ENCODE measurements around the gene RAP2A.

Gene RAP2A

DNA sequence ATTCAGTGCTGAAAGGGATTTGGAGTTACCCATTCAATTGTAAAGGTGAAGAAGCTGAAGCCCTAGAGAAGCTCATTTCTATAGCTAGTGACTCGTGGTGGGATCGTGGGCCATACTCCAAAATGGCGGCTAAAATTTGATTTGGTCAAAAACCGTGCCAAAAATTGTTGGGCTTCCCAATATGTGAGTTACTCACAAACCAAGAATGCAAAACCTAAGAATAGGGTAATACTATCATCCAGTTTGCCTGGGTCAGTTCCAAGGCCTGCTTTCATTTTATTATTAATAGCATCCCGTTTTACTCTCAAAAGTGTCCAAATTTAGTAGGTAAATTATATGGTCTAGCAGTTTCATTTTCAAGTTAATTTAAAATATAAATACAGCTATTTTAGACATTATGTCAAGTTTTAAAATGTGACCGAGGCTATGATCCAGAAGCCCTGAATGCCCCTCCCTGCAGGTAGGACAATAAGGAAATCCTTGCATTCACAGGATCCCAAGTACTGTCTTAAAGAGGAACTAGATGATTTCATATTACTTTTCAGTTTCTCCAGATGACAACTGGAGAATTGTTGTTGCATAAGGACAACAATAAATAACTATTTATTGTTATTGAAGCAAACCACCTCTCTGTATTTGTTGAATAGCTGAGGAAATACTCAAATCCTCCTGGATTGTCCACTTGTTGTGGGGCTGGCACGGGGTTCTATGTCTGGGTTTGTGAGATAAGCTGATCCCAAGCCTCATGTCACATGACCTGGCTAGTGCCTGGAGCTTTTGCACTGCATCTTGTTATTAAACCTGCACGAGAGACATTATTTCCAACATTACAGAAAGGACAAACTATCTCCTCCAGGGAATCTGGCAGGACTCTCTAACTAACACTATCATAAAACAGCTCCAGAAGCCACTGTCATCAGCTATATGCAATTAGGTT lies 11.6 kb upstream of the RAP2A start:
- no peak for DNase-seq (ENCODE audit: low read depth in 2 of 2, low spot score in 1 of 2)

DNA sequence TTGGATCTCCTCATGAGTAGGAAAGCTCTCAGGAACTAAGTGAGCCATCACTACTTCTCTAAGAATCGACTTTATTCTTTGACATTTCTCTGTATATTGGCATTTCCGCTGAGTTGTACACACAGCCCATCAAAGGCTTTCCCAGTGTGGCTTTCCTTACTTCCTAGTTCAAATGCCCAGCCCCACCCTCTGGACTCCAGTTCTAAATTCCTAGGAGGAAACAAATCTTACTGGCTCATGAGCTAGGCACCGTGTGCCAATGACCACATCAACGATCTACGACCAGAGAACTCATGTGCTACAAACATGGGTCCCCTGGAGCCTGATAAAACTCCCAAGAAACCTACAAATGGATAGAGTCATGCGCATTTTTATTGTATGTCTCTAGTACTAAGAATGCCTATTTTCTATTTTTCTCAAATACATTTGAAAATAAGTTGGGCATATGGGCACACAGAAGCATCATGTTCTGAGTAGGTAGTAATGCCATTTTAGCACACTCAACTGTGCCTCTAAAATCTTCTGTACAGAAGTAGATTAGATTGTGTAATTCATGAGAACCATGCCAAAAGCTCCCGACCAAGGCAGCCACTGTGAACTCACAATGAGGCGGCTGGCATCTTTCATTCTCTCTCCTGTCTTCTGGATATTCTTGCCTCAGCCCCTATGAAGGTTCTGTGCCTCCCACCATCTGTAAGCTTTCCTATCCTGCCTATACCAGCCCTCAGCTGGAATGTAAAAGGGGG lies 10.5 kb upstream of the RAP2A start:
- DNase-seq (ENCODE audit: low read depth in 2 of 2, low spot score in 1 of 2), result no peak

- no peak for DNase-seq (ENCODE audit: low read depth in 2 of 2, low spot score in 1 of 2)
Measured at GRCh38 chr13:97425590-97425989, 8.4 kb upstream of the RAP2A start.

DNA sequence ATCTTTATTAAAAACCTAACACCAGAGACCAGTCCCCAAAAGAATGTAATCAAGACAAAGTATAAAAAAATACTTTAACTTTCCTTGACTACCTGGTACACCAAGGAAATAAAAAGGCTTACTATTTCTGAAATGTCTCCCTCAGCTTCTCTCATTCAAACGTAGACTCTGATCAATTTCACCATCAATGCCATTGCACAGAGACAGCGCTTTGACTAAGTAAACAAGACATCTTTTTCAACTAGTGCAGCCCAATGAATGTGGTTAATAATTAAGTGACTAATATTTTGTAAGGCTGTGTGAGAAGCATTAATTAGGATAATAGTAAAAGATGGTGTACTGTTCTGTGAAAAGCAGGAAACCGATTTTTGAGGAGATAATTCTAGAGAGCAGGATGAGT lies 7.3 kb upstream of the RAP2A start:
- no peak for DNase-seq (ENCODE audit: low read depth in 2 of 2, low spot score in 1 of 2)

DNA sequence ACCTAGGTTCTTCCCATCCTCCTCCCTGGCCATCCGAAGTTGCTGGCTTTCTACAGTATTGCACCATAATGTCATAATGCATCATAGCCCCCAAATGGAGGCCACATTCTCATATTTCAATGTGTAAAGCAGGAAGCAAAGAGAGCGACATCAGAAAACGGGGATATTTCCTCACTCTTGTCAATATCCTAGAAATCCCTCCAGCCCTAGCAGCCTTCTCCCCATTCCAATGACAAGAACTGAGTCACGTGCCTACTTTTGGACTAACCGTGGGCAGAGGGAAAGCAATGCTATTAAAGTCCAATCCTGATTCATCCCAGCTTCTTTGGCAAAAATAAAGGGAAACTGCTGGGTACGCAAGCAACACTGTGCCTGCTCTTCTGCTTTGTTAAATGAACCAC lies 4.3 kb upstream of the RAP2A start:
- DNase-seq (ENCODE audit: low read depth in 2 of 2, low spot score in 1 of 2), result no peak

- DNase-seq (ENCODE audit: low read depth in 2 of 2, low spot score in 1 of 2), result no peak
Measured at GRCh38 chr13:97430296-97430695, 3.7 kb upstream of the RAP2A start.

- DNase-seq (ENCODE audit: low read depth in 2 of 2, low spot score in 1 of 2), result no peak
Measured at GRCh38 chr13:97431171-97431764, 2.7 kb upstream of the RAP2A start.

- DNase-seq (ENCODE audit: low read depth in 2 of 2, low spot score in 1 of 2), result no peak
Measured at GRCh38 chr13:97432232-97432916, 1.6 kb upstream of the RAP2A start.

- peak; percentile 92 to 95 for DNase-seq (ENCODE audit: low read depth in 2 of 2, low spot score in 1 of 2)
Measured at GRCh38 chr13:97432917-97433726, 847 bp upstream of the RAP2A start.

GRCh38 chr13:97434397-97435201 lies 630 bp downstream of the RAP2A start:
- peak in 1 of 2 donors; percentile 5 for DNase-seq (ENCODE audit: low read depth in 2 of 2, low spot score in 1 of 2)

- DNase-seq (ENCODE audit: low read depth in 2 of 2, low spot score in 1 of 2), result no peak
Measured at GRCh38 chr13:97435323-97435722, 1.4 kb downstream of the RAP2A start.

DNA sequence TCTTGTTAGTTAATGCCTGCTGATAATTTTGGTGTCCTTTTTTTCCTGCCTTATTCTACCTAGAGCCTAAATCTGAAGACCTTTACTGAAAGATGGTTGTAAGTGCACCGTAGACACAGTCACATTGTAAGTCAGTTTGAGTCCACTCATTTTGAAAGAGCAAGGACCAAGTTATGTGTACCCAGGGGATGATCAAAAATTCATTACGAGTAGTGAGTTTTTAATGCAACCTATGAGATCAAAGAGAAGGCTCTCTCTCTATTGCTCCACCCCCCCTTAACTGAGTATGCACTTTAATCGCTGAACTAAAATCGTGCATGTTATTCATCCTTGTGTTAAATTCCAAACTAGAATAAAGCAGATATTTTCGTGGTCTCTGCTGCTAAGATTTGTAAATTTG lies 1.8 kb downstream of the RAP2A start:
- DNase-seq (ENCODE audit: low read depth in 2 of 2, low spot score in 1 of 2), result no peak

- DNase-seq (ENCODE audit: low read depth in 2 of 2, low spot score in 1 of 2), result no peak
Measured at GRCh38 chr13:97436845-97437244, 2.9 kb downstream of the RAP2A start.

- no peak for DNase-seq (ENCODE audit: low read depth in 2 of 2, low spot score in 1 of 2)
Measured at GRCh38 chr13:97437729-97438128, 3.8 kb downstream of the RAP2A start.

- DNase-seq (ENCODE audit: low read depth in 2 of 2, low spot score in 1 of 2), result no peak
Measured at GRCh38 chr13:97438856-97439595, 5.1 kb downstream of the RAP2A start.

- no peak for DNase-seq (ENCODE audit: low read depth in 2 of 2, low spot score in 1 of 2)
Measured at GRCh38 chr13:97440598-97441170, 6.7 kb downstream of the RAP2A start.

DNA sequence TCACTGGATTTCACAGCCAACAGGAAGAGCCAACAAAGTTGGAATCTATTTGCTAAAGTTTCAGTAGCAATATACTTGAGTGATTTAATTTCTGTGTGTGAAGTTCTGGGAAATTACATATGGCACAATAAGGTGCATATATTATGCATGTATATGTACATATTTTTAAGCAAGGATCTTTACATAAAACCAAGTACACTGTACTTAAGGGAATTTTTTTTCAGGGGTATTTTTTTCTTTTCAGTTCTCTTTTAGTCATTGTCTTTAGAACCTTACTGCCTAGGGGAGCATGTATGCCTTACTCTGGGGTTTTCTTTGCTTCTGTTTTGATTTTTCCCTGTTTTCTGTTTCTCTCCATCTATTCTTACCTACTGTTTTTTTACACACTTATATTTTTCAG lies 7.4 kb downstream of the RAP2A start:
- DNase-seq (ENCODE audit: low read depth in 2 of 2, low spot score in 1 of 2), result no peak

GRCh38 chr13:97445522-97446187 lies 11.7 kb downstream of the RAP2A start:
- DNase-seq (ENCODE audit: low read depth in 2 of 2, low spot score in 1 of 2), result no peak
